K562 (cell line): Measurements from ENCODE around the gene RPL36AL. TPM values are rescaled to one million over a fixed set of nuclear protein-coding genes. Genes with fewer than 3 reads are reported as not detected.

Experiments used
- ETV5 ChIP-seq: sonication (generic); formaldehyde crosslinking; IDR thresholded peaks from 2 replicates; pipeline ENCODE4 v1.4.0; 2020; ENCODE audit warnings: low read depth, mild to moderate bottlenecking, missing genetic modification reagents
- GATAD2B ChIP-seq: fragments of 450-650 bp; IDR thresholded peaks from 2 replicates; pipeline ENCODE4 v1.6.1; 2017; ENCODE audit warnings: mild to moderate bottlenecking, borderline replicate concordance
- HLTF ChIP-seq: fragments of 450-650 bp; IDR thresholded peaks from 2 replicates; pipeline ENCODE4 v1.6.1; 2016
- MAFK ChIP-seq: IDR thresholded peaks from 2 replicates; pipeline ENCODE4 v1.6.1; 2011; ENCODE audit warnings: low read length, improper control_type of control experiment
- MBD2 ChIP-seq: sonication (generic); IDR thresholded peaks from 2 replicates; pipeline ENCODE4 v1.6.1; 2016; ENCODE audit warnings: low read depth, borderline replicate concordance
- NR4A1 ChIP-seq, 2 experiments: fragments of 250-450 bp in 1 of 2; fragments of 450-650 bp in 1 of 2; sonication (Bioruptor Pico) in 1 of 2; IDR thresholded peaks; 2 replicates each; pipeline versions ENCODE4 v1.4.0 to v1.6.1; 2016 to 2020; ENCODE audit warnings: mild to moderate bottlenecking in 2 of 2, missing compliant biosample characterization in 1 of 2, missing genetic modification characterization in 1 of 2, moderate library complexity in 1 of 2
- PCBP2 ChIP-seq: fragments of 200-400 bp; formaldehyde crosslinking; IDR thresholded peaks from 2 replicates; pipeline ENCODE4 v1.6.1; 2018; ENCODE audit warnings: low read length, low read depth, mild to moderate bottlenecking, moderate library complexity; ENCODE audit not compliant: poor library complexity, severe bottlenecking
- RBFOX2 ChIP-seq: fragments of 200-400 bp; formaldehyde crosslinking; IDR thresholded peaks from 2 replicates; pipeline ENCODE4 v1.6.1; 2017; ENCODE audit warnings: low read depth, mild to moderate bottlenecking, low read length, moderate library complexity
- SIN3A ChIP-seq, 2 experiments: fragments of 150-350 bp in 1 of 2; IDR thresholded peaks; 2 replicates each; pipeline ENCODE4 v1.6.1; 2011 to 2016; ENCODE audit warnings: borderline replicate concordance in 2 of 2, low read depth in 2 of 2, low read length in 2 of 2, mild to moderate bottlenecking in 2 of 2, moderate library complexity in 2 of 2; ENCODE audit not compliant: control insufficient read depth in 1 of 2
- SMAD1 ChIP-seq: fragments of 150-350 bp; IDR thresholded peaks from 2 replicates; pipeline ENCODE4 v1.6.1; 2014; ENCODE audit warnings: low read length, low read depth; ENCODE audit not compliant: partially characterized antibody
- TGIF2 ChIP-seq: sonication (generic); formaldehyde crosslinking; IDR thresholded peaks from 2 replicates; pipeline ENCODE4 v1.8.1; 2022; ENCODE audit warnings: mild to moderate bottlenecking, missing genetic modification reagents, moderate library complexity
- ZFP91 ChIP-seq: sonication (generic); formaldehyde crosslinking; IDR thresholded peaks from 2 replicates; pipeline ENCODE4 v1.8.0; 2022; ENCODE audit warnings: mild to moderate bottlenecking, missing genetic modification reagents
- ZNF407 ChIP-seq: fragments of 450-650 bp; IDR thresholded peaks from 2 replicates; pipeline ENCODE4 v1.6.1; 2016; ENCODE audit warnings: low read depth
- ZNF717 ChIP-seq: fragments of 250-450 bp; sonication (Bioruptor Pico); IDR thresholded peaks from 2 replicates; pipeline ENCODE4 v1.5.0; 2021
- ZSCAN29 ChIP-seq: fragments of 450-650 bp; IDR thresholded peaks from 2 replicates; pipeline ENCODE4 v1.6.1; 2017
- polyA plus RNA-seq, 8 experiments: library from polyadenylated mRNA; depleted of rRNA in 4 of 8; stranded (reverse) in 5 of 8; unstranded in 3 of 8; fragments of >200 nt; fragmentation: Nextera tagmentation in 2 of 8; fragmentation: Illumina TruSeq in 1 of 8; extraction: Ambion mirVana in 2 of 8; extraction: Trizol in 1 of 8; gene quantifications; 2 replicates each; pipeline versions ENCODE4 v1.2.1 to v1.2.3, GENCODE V29; 2011 to 2014; ENCODE audit warnings: inconsistent platforms in 1 of 8, missing spikeins in 1 of 8
- total RNA-seq, 7 experiments: library from RNA; depleted of rRNA in 6 of 7; stranded (reverse); fragments of >200 nt in 6 of 7; fragmentation: Illumina TruSeq in 2 of 7; extraction: Trizol in 2 of 7; gene quantifications; 2 replicates each; pipeline versions ENCODE4 v1.2.1 to v1.2.3, GENCODE V29; 2011 to 2021; ENCODE audit warnings: low replicate concordance in 1 of 7
- TF ChIP-seq, protein P1 (sequence below): fragments of 200-800 bp; sonication (Bioruptor generic); IDR thresholded peaks from 2 replicates; pipeline ENCODE4 v1.6.1; 2017; ENCODE audit warnings: missing genetic modification characterization, missing compliant biosample characterization

Gene RPL36AL
- total and polyA plus RNA-seq, 9 of the 15 experiments (the other 6 are each of a cell fraction or from before 2014, with no cell fraction given): 146 to 674 (median 360) TPM

DNA sequence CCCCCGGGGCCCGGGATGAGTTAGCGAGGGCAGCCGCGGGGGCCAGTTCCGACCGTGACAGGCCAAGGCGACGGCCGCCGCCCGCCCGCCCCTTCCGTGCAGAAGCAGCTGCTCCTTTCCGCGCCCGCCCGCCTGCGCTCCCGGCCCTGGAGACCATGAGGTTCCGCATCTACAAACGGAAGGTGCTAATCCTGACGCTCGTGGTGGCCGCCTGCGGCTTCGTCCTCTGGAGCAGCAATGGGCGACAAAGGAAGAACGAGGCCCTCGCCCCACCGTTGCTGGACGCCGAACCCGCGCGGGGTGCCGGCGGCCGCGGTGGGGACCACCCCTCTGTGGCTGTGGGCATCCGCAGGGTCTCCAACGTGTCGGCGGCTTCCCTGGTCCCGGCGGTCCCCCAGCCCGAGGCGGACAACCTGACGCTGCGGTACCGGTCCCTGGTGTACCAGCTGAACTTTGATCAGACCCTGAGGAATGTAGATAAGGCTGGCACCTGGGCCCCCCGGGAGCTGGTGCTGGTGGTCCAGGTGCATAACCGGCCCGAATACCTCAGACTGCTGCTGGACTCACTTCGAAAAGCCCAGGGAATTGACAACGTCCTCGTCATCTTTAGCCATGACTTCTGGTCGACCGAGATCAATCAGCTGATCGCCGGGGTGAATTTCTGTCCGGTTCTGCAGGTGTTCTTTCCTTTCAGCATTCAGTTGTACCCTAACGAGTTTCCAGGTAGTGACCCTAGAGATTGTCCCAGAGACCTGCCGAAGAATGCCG, 872 bp upstream of the RPL36AL start (continued):
- TF ChIP-seq ZNF407 (no peak), ETV5 (CRISPR knock-in tag) (0 out of 2 replicates have a peak, but pooled peaks have one; percentile 19), SMAD1 (no peak), NR4A1 (CRISPR knock-in tag; IDR thresholded peaks at IDR 0.05) (no peak), NR4A1 (tag; IDR thresholded peaks at IDR 0.05) (no peak), SIN3A (IDR thresholded peaks at IDR 0.05; ENCODE audit: borderline replicate concordance in 2 of 2, control insufficient read depth in 1 of 2, low read depth in 2 of 2, low read length in 2 of 2) (peak in 1 of 2 experiments; percentile 5; a peak in 1 of 4 replicates), ZSCAN29 (no peak), PCBP2 (no peak), TGIF2 (CRISPR knock-in tag) (no peak), ZFP91 (no peak), GATAD2B (no peak), HLTF (no peak), ZNF717 (CRISPR knock-in tag) (no peak), RBFOX2 (peak; percentile 10; the same call in 1 of the 2 replicates), MAFK (no peak), MBD2 (no peak)
- TF ChIP-seq, protein P1, sequence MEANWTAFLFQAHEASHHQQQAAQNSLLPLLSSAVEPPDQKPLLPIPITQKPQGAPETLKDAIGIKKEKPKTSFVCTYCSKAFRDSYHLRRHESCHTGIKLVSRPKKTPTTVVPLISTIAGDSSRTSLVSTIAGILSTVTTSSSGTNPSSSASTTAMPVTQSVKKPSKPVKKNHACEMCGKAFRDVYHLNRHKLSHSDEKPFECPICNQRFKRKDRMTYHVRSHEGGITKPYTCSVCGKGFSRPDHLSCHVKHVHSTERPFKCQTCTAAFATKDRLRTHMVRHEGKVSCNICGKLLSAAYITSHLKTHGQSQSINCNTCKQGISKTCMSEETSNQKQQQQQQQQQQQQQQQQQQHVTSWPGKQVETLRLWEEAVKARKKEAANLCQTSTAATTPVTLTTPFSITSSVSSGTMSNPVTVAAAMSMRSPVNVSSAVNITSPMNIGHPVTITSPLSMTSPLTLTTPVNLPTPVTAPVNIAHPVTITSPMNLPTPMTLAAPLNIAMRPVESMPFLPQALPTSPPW (CRISPR knock-in tag): no peak
